Measurements from ENCODE around the gene CHIA.

GRCh38 chr1:111242805-111243523, 47.7 kb upstream of the CHIA start:
- TF ChIP-seq CTCF (IDR thresholded peaks at IDR 0.05; ENCODE audit: extremely low read depth in 1 of 2, insufficient read depth in 1 of 2, low read depth in 1 of 2, low read length in 2 of 2) = no peak
- no peak for TF ChIP-seq POLR2A (IDR thresholded peaks at IDR 0.05; ENCODE audit: low read depth, low read length)
- TF ChIP-seq POLR2AphosphoS5 (IDR thresholded peaks at IDR 0.05; ENCODE audit: insufficient read depth, low read depth, low read length) = no peak
